Common myeloid progenitor, CD34-positive (primary cell): Measurements from ENCODE around the gene STAP2.

ENCODE experiments used
- CTCF ChIA-PET: fragments of 350-600 bp; sonication (Branson Sonifier 250); formaldehyde crosslinking; loops from one replicate; lab custom pipeline; 2021; ENCODE audit warnings: antibody characterized with exemption; lab: Charles Lee
- POLR2A ChIA-PET: fragments of 350-600 bp; sonication (Branson Sonifier 250); formaldehyde crosslinking; loops from one replicate; lab custom pipeline; 2021; ENCODE audit warnings: antibody characterized with exemption; lab: Charles Lee
- DNase-seq, 3 donors: peaks; one replicate each; pipeline versions ENCODE4 v3.0.0 to v3.0.0-alpha.2; 2013
- H3K27ac ChIP-seq, 2 experiments: 1 replicate in 1 of 2; 2 replicates in 1 of 2; pipeline ENCODE4 v1.7.0; 2013; ENCODE audit warnings: inconsistent platforms in 2 of 2, low read length in 2 of 2, mild to moderate bottlenecking in 2 of 2, low read depth in 1 of 2, moderate library complexity in 1 of 2; ENCODE audit not compliant: severe bottlenecking in 2 of 2, insufficient read depth in 1 of 2, poor library complexity in 1 of 2
- H3K27me3 ChIP-seq, 5 experiments: replicated peaks in 2 of 5; 1 replicate in 3 of 5; 2 replicates in 2 of 5; pipeline versions ENCODE4 v1.6.1 to v1.7.0; 2013; ENCODE audit warnings: low read length in 4 of 5, mild to moderate bottlenecking in 2 of 5, moderate library complexity in 2 of 5, inconsistent platforms in 1 of 5; ENCODE audit not compliant: insufficient read depth in 5 of 5, control insufficient read depth in 4 of 5
- H3K36me3 ChIP-seq, 4 experiments: 1 replicate in 2 of 4; 2 replicates in 2 of 4; pipeline versions ENCODE4 v1.6.1 to v1.7.0; 2013; ENCODE audit warnings: low read length in 3 of 4, control low read depth in 1 of 4, mild to moderate bottlenecking in 1 of 4; ENCODE audit not compliant: control insufficient read depth in 4 of 4, insufficient read depth in 4 of 4
- H3K4me1 ChIP-seq, 4 experiments: 1 replicate in 3 of 4; 2 replicates in 1 of 4; pipeline versions ENCODE4 v1.6.1 to v1.7.1; 2013; ENCODE audit warnings: low read length in 3 of 4, mild to moderate bottlenecking in 3 of 4, control low read depth in 1 of 4, inconsistent platforms in 1 of 4, moderate library complexity in 1 of 4; ENCODE audit not compliant: control insufficient read depth in 4 of 4, insufficient read depth in 4 of 4; ENCODE audit errors: control extremely low read depth in 1 of 4
- H3K4me3 ChIP-seq, 7 experiments: 1 replicate in 4 of 7; 2 replicates in 3 of 7; pipeline versions ENCODE4 v1.5.1 to v1.7.0; 2013; ENCODE audit warnings: mild to moderate bottlenecking in 7 of 7, low read length in 6 of 7, moderate library complexity in 6 of 7, inconsistent platforms in 2 of 7, low read depth in 2 of 7, control low read depth in 1 of 7; ENCODE audit not compliant: insufficient read depth in 4 of 7, control insufficient read depth in 1 of 7; ENCODE audit errors: extremely low read depth in 1 of 7
- H3K9me3 ChIP-seq, 5 experiments: 1 replicate in 4 of 5; 2 replicates in 1 of 5; pipeline versions ENCODE4 v1.6.1 to v1.7.1; 2013; ENCODE audit warnings: low read length in 4 of 5, mild to moderate bottlenecking in 2 of 5, inconsistent platforms in 1 of 5, low read depth in 1 of 5, moderate library complexity in 1 of 5; ENCODE audit not compliant: control insufficient read depth in 4 of 5, insufficient read depth in 2 of 5; ENCODE audit errors: control extremely low read depth in 1 of 5
- WGBS: methylation state at CpG from one replicate; pipeline ENCODE4 v1.1.5; 2013; ENCODE audit not compliant: insufficient coverage; 5-methylcytosine and 5-hydroxymethylcytosine counted together

Gene STAP2

DNA sequence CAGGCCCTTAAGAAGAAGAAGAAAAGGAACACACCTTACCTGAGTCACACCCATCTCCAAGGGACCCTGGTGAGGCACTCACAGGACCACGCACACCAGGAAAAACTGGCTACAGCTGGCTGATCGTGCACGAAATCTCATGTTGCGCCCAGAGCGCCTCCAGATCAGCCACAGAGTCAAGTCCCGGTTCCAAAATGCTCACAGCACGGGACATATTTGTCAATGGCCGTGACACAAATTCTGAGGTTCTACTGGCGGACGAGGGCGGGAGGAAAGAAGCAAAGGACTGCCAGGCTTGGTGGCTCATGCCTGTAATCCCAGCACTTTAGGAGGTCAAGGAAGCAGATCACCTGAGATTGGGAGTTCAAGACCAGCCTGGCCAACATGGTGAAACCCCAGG lies 40.3 kb upstream of the STAP2 start:
- ChIA-PET POLR2A (no interaction called here), CTCF (interaction anchor here (1.3 kb wide), 1 partner anchor 9 kb away, joined by 3 read pairs; no protein-coding TSS in a partner anchor)
- Histone ChIP-seq H3K27ac (no peak overlapping the region), H3K36me3 (peaks cover 0 to 20% (median 7%) of the 10 kb centered on the region in 4 experiments), H3K9me3 (no peaks in the 10 kb centered on the region), H3K4me3 (no peak overlapping the region), H3K4me1 (peaks cover 3 to 46% (median 41%) of the 10 kb centered on the region in 4 experiments), H3K27me3 (no peaks in the 10 kb centered on the region)
- WGBS, result 94% methylated on average over 11 of the region's 11 CpGs
- no peak for DNase-seq

- DNase-seq, result no peak
- Histone ChIP-seq H3K36me3 (peaks cover 0 to 14% (median 3%) of the 10 kb centered on the region in 4 experiments), H3K4me1 (peaks cover 3 to 62% (median 45%) of the 10 kb centered on the region in 4 experiments), H3K27ac (no peak overlapping the region), H3K27me3 (no peaks in the 10 kb centered on the region), H3K9me3 (no peaks in the 10 kb centered on the region), H3K4me3 (no peak overlapping the region)
- WGBS, result 96% methylated on average over 22 of the region's 23 CpGs
- CTCF ChIA-PET, result interaction anchor here (1.1 to 3.2 kb wide), 7 partner anchors 7 to 25 kb away, joined by 3 to 22 read pairs (median 4); partner anchors contain the start of gene SH3GL1
- POLR2A ChIA-PET, result no interaction called here
Observed at GRCh38 chr19:4376991-4377781, 38.6 kb upstream of the STAP2 start.

DNA sequence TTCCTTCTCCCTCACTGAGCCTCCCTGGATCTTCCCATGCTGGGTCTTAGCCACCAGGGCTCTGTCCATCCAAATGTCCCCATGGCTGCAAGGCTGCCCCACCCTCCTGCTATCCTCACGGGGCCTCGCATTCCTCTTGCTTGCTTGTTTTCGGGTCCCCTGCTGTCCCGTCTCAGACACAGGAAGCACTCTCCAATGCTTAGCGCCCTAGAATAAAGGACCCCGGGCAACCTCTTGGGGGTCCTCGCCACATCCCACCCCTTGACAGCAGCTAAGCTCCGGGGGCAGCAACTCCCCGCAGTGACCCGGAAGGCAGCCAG lies 38.0 kb upstream of the STAP2 start:
- Histone ChIP-seq H3K4me1 (peaks cover 3 to 66% (median 45%) of the 10 kb centered on the region in 4 experiments), H3K36me3 (peaks cover 0 to 17% (median 3%) of the 10 kb centered on the region in 4 experiments), H3K4me3 (no peak overlapping the region), H3K27ac (peak overlapping the region in 1 of 2 experiments; percentile 64), H3K27me3 (no peaks in the 10 kb centered on the region), H3K9me3 (no peaks in the 10 kb centered on the region)
- POLR2A ChIA-PET, result interaction anchor here (2.2 kb wide), 1 partner anchor 24 kb away, joined by 6 read pairs; the partner anchor contains the start of gene SH3GL1
- CTCF ChIA-PET, result interaction anchor here (1.1 to 3.2 kb wide), 7 partner anchors 9 to 24 kb away, joined by 3 to 22 read pairs (median 7); partner anchors contain the start of gene SH3GL1
- no peak for DNase-seq
- 99% methylated on average over 10 of the region's 10 CpGs for WGBS

- H3K27me3 ChIP-seq, result no peaks in the 10 kb centered on the region
- peak overlapping the region in 1 of 2 experiments; percentile 64 for H3K27ac ChIP-seq
- ChIA-PET POLR2A (interaction anchor here (2.2 kb wide), 1 partner anchor 24 kb away, joined by 6 read pairs; the partner anchor contains the start of gene SH3GL1), CTCF (interaction anchor here (0.9 to 3.2 kb wide), 7 partner anchors 9 to 24 kb away, joined by 3 to 22 read pairs (median 7); no protein-coding TSS in a partner anchor)
- H3K9me3 ChIP-seq, result no peaks in the 10 kb centered on the region
- H3K36me3 ChIP-seq, result peaks cover 0 to 20% (median 4%) of the 10 kb centered on the region in 4 experiments
- H3K4me1 ChIP-seq, result peaks cover 3 to 71% (median 47%) of the 10 kb centered on the region in 4 experiments
- DNase-seq, result no peak
- WGBS, result 78% methylated on average over 12 of the region's 16 CpGs
- no peak overlapping the region for H3K4me3 ChIP-seq
Observed at GRCh38 chr19:4376028-4376670, 37.5 kb upstream of the STAP2 start.

DNA sequence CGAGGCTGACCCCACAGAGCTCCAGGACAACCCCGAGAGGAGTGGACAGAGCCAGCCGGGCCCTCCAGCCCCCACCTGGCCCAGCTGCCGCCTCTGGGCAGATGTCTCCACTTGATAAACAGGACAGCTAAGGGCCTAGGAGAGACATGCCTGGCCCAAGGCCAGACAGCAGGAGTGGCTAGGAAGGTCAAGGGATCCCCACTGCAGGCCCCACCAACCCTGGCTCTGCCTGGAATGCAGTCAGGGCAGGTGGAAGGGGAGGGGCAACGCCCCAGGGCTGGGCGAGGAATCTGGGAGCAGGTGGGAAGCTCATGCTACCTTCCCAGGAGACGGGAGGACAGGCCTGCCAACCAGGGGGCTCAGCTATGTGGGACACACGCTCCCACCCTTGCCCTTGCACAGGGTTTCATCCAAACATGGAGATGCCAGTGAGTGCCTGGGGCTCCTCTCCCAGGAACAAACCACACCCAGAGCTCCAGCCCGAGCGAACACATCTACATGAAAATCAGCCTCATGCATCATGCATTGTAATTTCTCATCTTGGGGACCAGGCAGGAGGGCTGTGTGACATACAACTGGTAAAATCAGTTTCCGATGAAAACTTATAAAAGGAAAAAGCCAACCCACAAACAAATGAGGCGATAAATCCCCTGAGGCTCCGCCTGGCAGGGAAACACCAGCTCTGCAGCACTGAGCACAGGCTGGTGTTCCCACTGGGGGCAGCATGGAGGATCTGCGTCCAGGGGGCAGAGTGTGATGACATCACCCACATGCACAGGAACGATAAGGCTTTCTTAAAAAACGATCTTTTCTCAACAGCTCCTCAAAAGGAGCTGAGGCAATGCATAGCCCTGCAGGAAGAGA lies 36.8 kb upstream of the STAP2 start:
- H3K27me3 ChIP-seq, result no peaks in the 10 kb centered on the region
- H3K36me3 ChIP-seq, result peaks cover 0 to 20% (median 6%) of the 10 kb centered on the region in 4 experiments
- H3K27ac ChIP-seq, result peak overlapping the region in 1 of 2 experiments; percentile 73
- WGBS, result 75% methylated on average over 13 of the region's 16 CpGs
- CTCF ChIA-PET, result interaction anchor here (0.9 to 3.2 kb wide), 6 partner anchors 9 to 23 kb away, joined by 3 to 22 read pairs (median 8); no protein-coding TSS in a partner anchor
- no peaks in the 10 kb centered on the region for H3K9me3 ChIP-seq
- peaks cover 0 to 72% (median 49%) of the 10 kb centered on the region in 4 experiments for H3K4me1 ChIP-seq
- DNase-seq, result peak; percentile 75 to 89 (median 87)
- H3K4me3 ChIP-seq, result no peak overlapping the region
- POLR2A ChIA-PET, result interaction anchor here (2.2 kb wide), 1 partner anchor 25 kb away, joined by 6 read pairs; the partner anchor contains the start of gene SH3GL1

DNA sequence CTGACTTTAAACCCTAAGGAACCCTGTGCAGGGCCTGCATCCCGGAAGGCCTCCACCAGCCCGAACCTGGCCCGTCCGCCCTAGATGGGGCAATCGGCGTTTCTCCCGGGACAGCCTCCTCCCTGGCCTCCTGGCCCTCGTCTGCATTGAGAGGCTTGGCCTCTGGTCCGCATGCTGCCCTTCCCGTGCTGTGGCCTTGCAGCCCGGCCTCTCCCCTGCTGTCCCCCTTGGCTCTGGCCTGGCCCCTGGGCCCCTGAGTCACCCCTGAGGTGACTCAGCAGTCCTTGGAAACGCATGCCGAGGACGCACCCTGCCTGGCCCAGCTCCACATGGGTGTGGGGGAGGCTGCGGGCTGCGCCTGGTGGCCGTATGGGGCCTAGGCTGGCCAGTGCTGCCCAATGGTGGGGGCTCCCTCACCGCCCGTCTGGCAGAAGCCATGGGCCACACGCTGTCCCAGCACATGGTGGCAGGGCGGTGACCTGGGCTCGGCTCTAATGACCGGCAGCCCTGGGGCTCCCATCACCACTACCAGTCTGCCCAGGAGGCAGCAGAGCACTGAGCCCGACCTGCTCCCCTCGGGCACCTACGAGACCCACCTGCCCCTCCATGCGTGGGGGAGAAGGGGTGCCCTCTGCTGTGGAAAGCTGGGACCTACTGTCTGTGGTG lies 36.0 kb upstream of the STAP2 start:
- Histone ChIP-seq H3K4me3 (peak overlapping the region in 1 of 7 experiments; percentile 5), H3K9me3 (no peaks in the 10 kb centered on the region), H3K36me3 (peaks cover 0 to 20% (median 6%) of the 10 kb centered on the region in 4 experiments), H3K4me1 (peaks cover 0 to 72% (median 49%) of the 10 kb centered on the region in 4 experiments), H3K27me3 (no peaks in the 10 kb centered on the region), H3K27ac (peak overlapping the region in 1 of 2 experiments; percentile 78)
- POLR2A ChIA-PET, result interaction anchor here (2.2 kb wide), 1 partner anchor 26 kb away, joined by 6 read pairs; the partner anchor contains the start of gene SH3GL1
- 86% methylated on average over 25 of the region's 27 CpGs for WGBS
- peak in 2 of 3 donors; percentile 60 to 71 for DNase-seq
- CTCF ChIA-PET, result no interaction called here
